ENCODE results near the gene CD82. TPM values are rescaled to one million over a fixed set of nuclear protein-coding genes. Genes with fewer than 3 reads are reported as not detected.

The CD82 gene
- total RNA-seq, 1 experiment from 2014 or later, result 32.6 TPM

DNA sequence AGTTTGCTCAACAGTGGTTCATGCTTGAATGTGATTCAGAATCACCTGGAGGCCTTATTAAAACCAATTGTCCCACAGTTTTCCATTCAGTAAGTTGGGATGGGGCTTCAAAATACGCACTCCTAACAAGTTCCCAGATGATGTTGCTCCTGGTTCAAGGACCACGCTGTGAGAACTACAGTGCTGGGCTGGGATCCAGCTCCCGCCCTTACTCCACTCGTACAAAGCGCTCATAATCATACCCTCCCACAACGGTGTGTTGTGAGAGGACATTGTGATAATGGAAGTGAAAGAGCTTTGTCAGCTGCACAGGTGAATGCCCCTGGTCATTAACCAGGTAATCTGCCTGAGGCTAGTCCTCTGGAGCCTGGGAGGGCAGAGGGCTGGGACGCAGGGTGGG, 1.3 kb upstream of the CD82 start:
- Mint-ChIP-seq H3K9me3 (ENCODE audit: low read depth, unreplicated experiment) (no peaks in the 10 kb centered on the region), H3K4me3 (ENCODE audit: low read depth, unreplicated experiment) (peak overlapping the region; percentile 83), H3K4me1 (ENCODE audit: low read depth, unreplicated experiment) (peaks cover 27% of the 10 kb centered on the region), H3K27me3 (ENCODE audit: unreplicated experiment) (no peaks in the 10 kb centered on the region), H3K36me3 (ENCODE audit: insufficient read depth, unreplicated experiment) (peaks cover 24% of the 10 kb centered on the region), H3K27ac (ENCODE audit: unreplicated experiment) (peak overlapping the region; percentile 69)
- CTCF ChIA-PET, result interaction anchor here (0.5 to 2.4 kb wide), 4 partner anchors 9 to 279 kb away, joined by 4 to 14 read pairs (median 8); no protein-coding TSS in a partner anchor
- BruUV-seq (replicated peaks), result no TSS peak
- DNase-seq, result no peak
- TF ChIP-seq, protein P1, sequence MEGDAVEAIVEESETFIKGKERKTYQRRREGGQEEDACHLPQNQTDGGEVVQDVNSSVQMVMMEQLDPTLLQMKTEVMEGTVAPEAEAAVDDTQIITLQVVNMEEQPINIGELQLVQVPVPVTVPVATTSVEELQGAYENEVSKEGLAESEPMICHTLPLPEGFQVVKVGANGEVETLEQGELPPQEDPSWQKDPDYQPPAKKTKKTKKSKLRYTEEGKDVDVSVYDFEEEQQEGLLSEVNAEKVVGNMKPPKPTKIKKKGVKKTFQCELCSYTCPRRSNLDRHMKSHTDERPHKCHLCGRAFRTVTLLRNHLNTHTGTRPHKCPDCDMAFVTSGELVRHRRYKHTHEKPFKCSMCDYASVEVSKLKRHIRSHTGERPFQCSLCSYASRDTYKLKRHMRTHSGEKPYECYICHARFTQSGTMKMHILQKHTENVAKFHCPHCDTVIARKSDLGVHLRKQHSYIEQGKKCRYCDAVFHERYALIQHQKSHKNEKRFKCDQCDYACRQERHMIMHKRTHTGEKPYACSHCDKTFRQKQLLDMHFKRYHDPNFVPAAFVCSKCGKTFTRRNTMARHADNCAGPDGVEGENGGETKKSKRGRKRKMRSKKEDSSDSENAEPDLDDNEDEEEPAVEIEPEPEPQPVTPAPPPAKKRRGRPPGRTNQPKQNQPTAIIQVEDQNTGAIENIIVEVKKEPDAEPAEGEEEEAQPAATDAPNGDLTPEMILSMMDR (IDR thresholded peaks at IDR 0.05; ENCODE audit: unreplicated experiment), result no peak
- intact Hi-C loops (cut with micrococcal nuclease; ENCODE audit: unreplicated experiment), result no loop called here

DNA sequence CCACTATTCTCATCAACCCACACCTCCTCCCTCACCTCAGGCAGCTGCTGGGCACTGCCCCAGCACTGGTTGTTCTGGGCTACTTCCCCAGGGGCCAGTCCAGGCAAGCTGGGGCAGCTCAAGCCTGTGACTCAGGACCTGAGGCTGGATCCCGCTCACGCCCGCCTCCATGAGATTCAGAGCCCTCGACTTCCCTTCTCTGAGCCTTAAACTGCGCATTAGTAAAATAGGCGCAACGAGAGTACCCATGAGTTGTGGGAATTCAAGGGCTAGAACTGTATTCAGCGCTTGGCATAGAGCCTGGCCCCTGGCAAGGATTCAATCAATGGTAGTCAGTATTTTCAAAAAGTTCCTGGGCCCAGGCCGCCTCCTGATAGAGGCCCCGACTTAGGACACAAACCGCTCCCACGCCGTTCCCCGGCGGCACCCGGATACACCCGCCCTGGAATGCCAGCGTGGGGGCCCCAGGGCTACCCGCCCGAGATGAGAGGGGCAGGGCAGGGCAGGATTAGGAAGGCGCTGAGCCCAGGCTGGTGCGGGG, 723 bp upstream of the CD82 start:
- no TSS peak for BruUV-seq (replicated peaks)
- H3K9me3 Mint-ChIP-seq (ENCODE audit: low read depth, unreplicated experiment), result no peaks in the 10 kb centered on the region
- no peaks in the 10 kb centered on the region for H3K27me3 Mint-ChIP-seq (ENCODE audit: unreplicated experiment)
- CTCF ChIA-PET, result interaction anchor here (0.7 to 2.4 kb wide), 5 partner anchors 8 to 172 kb away, joined by 3 to 14 read pairs (median 9); no protein-coding TSS in a partner anchor
- H3K36me3 Mint-ChIP-seq (ENCODE audit: insufficient read depth, unreplicated experiment), result peaks cover 24% of the 10 kb centered on the region
- intact Hi-C loops (cut with micrococcal nuclease; ENCODE audit: unreplicated experiment), result no loop called here
- peak; percentile 51 for DNase-seq
- peak overlapping the region; percentile 83 for H3K4me3 Mint-ChIP-seq (ENCODE audit: low read depth, unreplicated experiment)
- TF ChIP-seq, protein P1 (IDR thresholded peaks at IDR 0.05; ENCODE audit: unreplicated experiment), result no peak
- peaks cover 33% of the 10 kb centered on the region for H3K4me1 Mint-ChIP-seq (ENCODE audit: low read depth, unreplicated experiment)
- peak overlapping the region; percentile 69 for H3K27ac Mint-ChIP-seq (ENCODE audit: unreplicated experiment)

DNA sequence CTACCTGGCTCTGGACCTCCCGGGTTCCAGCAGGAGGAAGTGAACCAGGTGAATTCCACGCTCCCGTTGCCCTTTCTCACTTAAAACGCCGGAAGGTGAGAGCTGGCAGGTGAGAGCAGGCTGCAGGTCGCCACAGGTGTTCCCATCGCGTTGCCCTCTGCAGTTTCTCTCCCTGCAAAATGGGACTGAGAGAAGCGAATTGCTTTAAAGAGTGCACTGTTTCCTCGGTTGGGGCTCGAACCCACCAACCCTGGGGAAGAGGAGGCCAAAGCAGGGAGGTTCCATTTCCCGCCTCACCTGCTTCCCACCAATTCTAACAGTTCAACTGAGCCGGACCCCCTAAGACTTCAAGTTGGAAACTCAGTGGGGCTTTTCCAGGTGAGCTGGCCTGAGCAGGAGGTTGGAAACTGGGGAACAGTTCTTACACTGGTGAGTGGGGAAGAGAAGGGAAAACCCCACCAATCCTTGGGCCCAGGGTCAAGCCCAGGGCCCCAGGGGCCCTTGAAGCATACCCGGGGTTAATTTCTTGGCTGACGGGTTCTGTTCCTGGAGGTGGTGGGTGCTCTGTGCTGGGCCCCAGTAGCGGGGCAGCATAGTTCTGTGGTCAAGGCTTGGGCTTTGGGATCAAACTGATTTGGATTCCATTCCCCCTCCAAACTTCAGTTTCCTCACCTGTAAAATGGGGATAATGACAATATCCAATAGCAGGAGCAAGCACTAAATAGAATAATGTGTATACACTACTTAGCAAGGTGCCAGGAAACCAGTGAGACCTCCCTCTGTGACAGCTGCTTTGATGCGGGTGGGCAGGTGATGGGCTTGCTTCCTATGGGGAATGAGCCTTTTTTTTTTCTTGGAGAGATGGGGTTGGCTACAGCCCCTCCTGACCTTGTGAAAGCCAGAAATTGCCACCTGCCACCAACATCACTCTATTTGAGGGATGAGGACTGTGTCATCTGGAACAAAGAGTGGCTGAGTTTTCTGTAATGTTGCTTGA, 788 bp downstream of the CD82 start:
- Mint-ChIP-seq H3K27ac (ENCODE audit: unreplicated experiment) (no peak overlapping the region), H3K9me3 (ENCODE audit: low read depth, unreplicated experiment) (no peaks in the 10 kb centered on the region), H3K4me1 (ENCODE audit: low read depth, unreplicated experiment) (peaks cover 36% of the 10 kb centered on the region), H3K27me3 (ENCODE audit: unreplicated experiment) (no peaks in the 10 kb centered on the region), H3K36me3 (ENCODE audit: insufficient read depth, unreplicated experiment) (peaks cover 24% of the 10 kb centered on the region), H3K4me3 (ENCODE audit: low read depth, unreplicated experiment) (peak overlapping the region; percentile 83)
- CTCF ChIA-PET, result interaction anchor here (0.6 to 2.4 kb wide), 3 partner anchors 9 to 51 kb away, joined by 3 to 14 read pairs (median 9); no protein-coding TSS in a partner anchor
- intact Hi-C loops (cut with micrococcal nuclease; ENCODE audit: unreplicated experiment), result no loop called here
- BruUV-seq (replicated peaks), result TSS peak; percentile 23
- no peak for DNase-seq
- TF ChIP-seq, protein P1 (IDR thresholded peaks at IDR 0.05; ENCODE audit: unreplicated experiment), result no peak

DNA sequence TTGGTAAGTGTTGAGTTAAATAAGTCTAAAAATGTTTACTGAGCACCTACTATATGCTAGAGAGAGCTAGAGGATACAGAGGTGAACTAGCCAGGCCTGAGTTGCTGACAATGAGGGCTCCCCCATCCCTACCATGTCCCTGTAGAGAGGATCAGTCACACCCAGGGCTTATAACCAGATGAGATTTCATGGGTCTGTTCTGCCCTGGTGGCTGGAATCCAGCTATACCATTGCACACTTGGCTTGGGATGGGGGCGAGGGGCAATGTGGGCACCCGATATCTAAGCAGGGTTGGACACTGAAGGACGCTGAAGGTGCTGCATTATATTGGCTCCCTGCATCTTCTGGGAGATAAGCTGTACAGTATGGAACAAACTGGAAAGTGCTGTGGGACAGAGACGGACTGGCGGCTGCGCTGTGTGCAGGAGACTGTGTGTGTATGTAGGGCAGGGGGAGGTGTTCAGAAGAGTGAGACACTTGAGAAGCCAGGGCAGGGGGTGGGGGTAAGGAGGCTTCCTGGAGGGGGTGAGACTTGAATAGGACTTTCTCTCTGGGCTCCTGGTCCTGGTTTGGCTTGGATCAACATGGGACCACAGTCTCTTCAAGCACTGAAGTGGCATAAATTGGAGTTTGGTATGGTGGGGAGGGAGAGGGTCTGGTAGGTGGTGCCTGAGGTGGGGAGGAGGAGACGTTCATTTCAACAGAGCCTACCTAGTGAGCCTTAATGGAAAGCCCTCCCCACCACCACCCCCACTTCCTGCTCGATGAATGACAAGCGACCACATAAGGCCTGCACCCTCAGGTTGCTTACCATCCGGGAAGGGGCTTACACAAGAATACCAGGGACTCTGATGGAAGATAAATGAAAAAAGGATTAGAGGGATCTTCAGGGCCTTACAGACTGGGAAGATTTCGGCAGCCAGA, 1.8 kb downstream of the CD82 start:
- no peak overlapping the region for H3K4me3 Mint-ChIP-seq (ENCODE audit: low read depth, unreplicated experiment)
- peaks cover 33% of the 10 kb centered on the region for H3K4me1 Mint-ChIP-seq (ENCODE audit: low read depth, unreplicated experiment)
- no peaks in the 10 kb centered on the region for H3K9me3 Mint-ChIP-seq (ENCODE audit: low read depth, unreplicated experiment)
- peaks cover 24% of the 10 kb centered on the region for H3K36me3 Mint-ChIP-seq (ENCODE audit: insufficient read depth, unreplicated experiment)
- H3K27ac Mint-ChIP-seq (ENCODE audit: unreplicated experiment), result no peak overlapping the region
- intact Hi-C loops (cut with micrococcal nuclease; ENCODE audit: unreplicated experiment), result no loop called here
- TF ChIP-seq, protein P1 (IDR thresholded peaks at IDR 0.05; ENCODE audit: unreplicated experiment), result no peak
- DNase-seq, result no peak
- CTCF ChIA-PET, result no interaction called here
- no peaks in the 10 kb centered on the region for H3K27me3 Mint-ChIP-seq (ENCODE audit: unreplicated experiment)
- BruUV-seq (replicated peaks), result no TSS peak
